Progenitor cell of endocrine pancreas (in vitro differentiated cells): ENCODE data around the gene MAML2. TPM values are rescaled to one million over a fixed set of nuclear protein-coding genes. Genes with fewer than 3 reads are reported as not detected.

Experiments used
- DNase-seq: peaks from one replicate; pipeline ENCODE4 v3.0.0; 2021; ENCODE audit warnings: low spot score; ENCODE audit not compliant: unreplicated experiment
- H3K27ac Mint-ChIP-seq: 2 replicates; pipeline ENCODE4 v1.8.0; 2021; ENCODE audit warnings: mild to moderate bottlenecking, moderate library complexity, mixed read lengths
- H3K27me3 Mint-ChIP-seq: 2 replicates; pipeline ENCODE4 v1.8.0; 2021; ENCODE audit warnings: mixed read lengths
- H3K36me3 Mint-ChIP-seq: 2 replicates; pipeline ENCODE4 v1.8.0; 2022; ENCODE audit warnings: mixed read lengths; ENCODE audit not compliant: insufficient read depth
- H3K4me1 Mint-ChIP-seq: 2 replicates; pipeline ENCODE4 v1.8.0; 2021; ENCODE audit warnings: low read depth, mixed read lengths
- H3K4me3 Mint-ChIP-seq: 2 replicates; pipeline ENCODE4 v1.8.0; 2021; ENCODE audit warnings: low read depth, mild to moderate bottlenecking, moderate library complexity, mixed read lengths
- H3K9me3 Mint-ChIP-seq: 2 replicates; pipeline ENCODE4 v1.8.0; 2021; ENCODE audit warnings: low read depth, mixed read lengths
- CTCF ChIP-seq: fragments of 200-600 bp; sonication (generic); IDR thresholded peaks from one replicate; pipeline ENCODE4 v1.5.0; 2021; ENCODE audit warnings: antibody characterized with exemption, mild to moderate bottlenecking; ENCODE audit not compliant: unreplicated experiment
- total RNA-seq: library from RNA; stranded (reverse); gene quantifications from 2 replicates; pipeline ENCODE4 v1.2.1, GENCODE V29; 2021

The MAML2 gene
- total RNA-seq, 1 donor from 2014 or later: 17.6 TPM

- Mint-ChIP-seq H3K27me3 (no peaks in the 10 kb centered on the region), H3K4me1 (peaks cover 17% of the 10 kb centered on the region), H3K4me3 (no peak overlapping the region), H3K36me3 (no peaks in the 10 kb centered on the region), H3K27ac (no peak overlapping the region), H3K9me3 (no peaks in the 10 kb centered on the region)
- no peak for DNase-seq
- no peak for TF ChIP-seq CTCF
Measured at GRCh38 chr11:96213500-96213899, 129.5 kb downstream of the MAML2 start.

GRCh38 chr11:96211436-96211835 lies 131.6 kb downstream of the MAML2 start:
- no peak overlapping the region for H3K27ac Mint-ChIP-seq
- no peaks in the 10 kb centered on the region for H3K27me3 Mint-ChIP-seq
- no peaks in the 10 kb centered on the region for H3K9me3 Mint-ChIP-seq
- peaks cover 23% of the 10 kb centered on the region for H3K4me1 Mint-ChIP-seq
- H3K36me3 Mint-ChIP-seq: no peaks in the 10 kb centered on the region
- no peak for TF ChIP-seq CTCF
- DNase-seq: no peak
- H3K4me3 Mint-ChIP-seq: no peak overlapping the region

- no peaks in the 10 kb centered on the region for H3K9me3 Mint-ChIP-seq
- no peak for DNase-seq
- H3K4me3 Mint-ChIP-seq: no peak overlapping the region
- TF ChIP-seq CTCF: no peak
- H3K27ac Mint-ChIP-seq: peak overlapping the region; percentile 57
- H3K27me3 Mint-ChIP-seq: no peaks in the 10 kb centered on the region
- H3K36me3 Mint-ChIP-seq: no peaks in the 10 kb centered on the region
- peaks cover 26% of the 10 kb centered on the region for H3K4me1 Mint-ChIP-seq
Measured at GRCh38 chr11:96207459-96208449, 135.2 kb downstream of the MAML2 start.

GRCh38 chr11:96206955-96207354 lies 136.0 kb downstream of the MAML2 start:
- Mint-ChIP-seq H3K9me3 (no peaks in the 10 kb centered on the region), H3K27me3 (no peaks in the 10 kb centered on the region), H3K4me1 (peaks cover 24% of the 10 kb centered on the region), H3K4me3 (no peak overlapping the region), H3K27ac (no peak overlapping the region), H3K36me3 (no peaks in the 10 kb centered on the region)
- DNase-seq: no peak
- no peak for TF ChIP-seq CTCF

GRCh38 chr11:96205460-96205809 lies 137.6 kb downstream of the MAML2 start:
- H3K4me1 Mint-ChIP-seq: peaks cover 32% of the 10 kb centered on the region
- H3K36me3 Mint-ChIP-seq: peaks cover 1% of the 10 kb centered on the region
- H3K27ac Mint-ChIP-seq: no peak overlapping the region
- H3K9me3 Mint-ChIP-seq: no peaks in the 10 kb centered on the region
- no peak overlapping the region for H3K4me3 Mint-ChIP-seq
- TF ChIP-seq CTCF: no peak
- no peaks in the 10 kb centered on the region for H3K27me3 Mint-ChIP-seq
- DNase-seq: no peak
